K562 (cell line): ENCODE results near the gene PRPF38A. TPM values are rescaled to one million over a fixed set of nuclear protein-coding genes. Genes with fewer than 3 reads are reported as not detected.

Experiments
- ARID2 ChIP-seq: fragments of 450-650 bp; IDR thresholded peaks from 2 replicates; pipeline ENCODE4 v1.6.1; 2017; ENCODE audit warnings: antibody characterized with exemption, mild to moderate bottlenecking
- ATF6 ChIP-seq: sonication (generic); formaldehyde crosslinking; IDR thresholded peaks from 2 replicates; pipeline ENCODE4 v1.4.0; 2020; ENCODE audit warnings: mild to moderate bottlenecking, missing genetic modification reagents
- CREB3L1 ChIP-seq: fragments of 450-650 bp; IDR thresholded peaks from 2 replicates; pipeline ENCODE4 v1.6.1; 2014; ENCODE audit warnings: low read depth, mild to moderate bottlenecking, moderate library complexity, borderline replicate concordance
- DPF2 ChIP-seq: fragments of 450-650 bp; IDR thresholded peaks from 2 replicates; pipeline ENCODE4 v1.6.1; 2016
- FOXJ2 ChIP-seq: fragments of 200-800 bp; sonication (Bioruptor generic); IDR thresholded peaks from 2 replicates; pipeline ENCODE4 v1.6.1; 2016; ENCODE audit warnings: missing genetic modification characterization, missing compliant biosample characterization
- HSF4 ChIP-seq: fragments of 250-450 bp; sonication (Bioruptor Pico); IDR thresholded peaks from 2 replicates; pipeline ENCODE4 v2.1.2; 2022; ENCODE audit warnings: mild to moderate bottlenecking, moderate library complexity, borderline replicate concordance
- L3MBTL2 ChIP-seq: fragments of 450-650 bp; IDR thresholded peaks from 2 replicates; pipeline ENCODE4 v1.6.1; 2016; ENCODE audit warnings: mild to moderate bottlenecking, moderate library complexity
- POU5F1 ChIP-seq: fragments of 150-350 bp; IDR thresholded peaks from 2 replicates; pipeline ENCODE4 v1.6.1; 2014; ENCODE audit warnings: borderline replicate concordance, low read length, low read depth, mild to moderate bottlenecking; ENCODE audit not compliant: partially characterized antibody
- PPARD ChIP-seq: fragments of 250-450 bp; sonication (Bioruptor Pico); IDR thresholded peaks from 2 replicates; pipeline ENCODE4 v1.8.0; 2022; ENCODE audit warnings: inconsistent platforms, mild to moderate bottlenecking, moderate library complexity
- TAF7 ChIP-seq: fragments of 450-650 bp; IDR thresholded peaks from 2 replicates; pipeline ENCODE4 v1.6.1; 2016; ENCODE audit warnings: missing genetic modification characterization, missing compliant biosample characterization
- ZFP91 ChIP-seq: sonication (generic); formaldehyde crosslinking; IDR thresholded peaks from 2 replicates; pipeline ENCODE4 v1.8.0; 2022; ENCODE audit warnings: mild to moderate bottlenecking, missing genetic modification reagents
- ZNF174 ChIP-seq: fragments of 250-450 bp; sonication (Bioruptor Pico); IDR thresholded peaks from 2 replicates; pipeline ENCODE4 v1.4.0; 2020; ENCODE audit warnings: mild to moderate bottlenecking
- ZNF224 ChIP-seq: sonication (generic); formaldehyde crosslinking; IDR thresholded peaks from 2 replicates; pipeline ENCODE4 v1.8.0; 2022; ENCODE audit warnings: mild to moderate bottlenecking, missing genetic modification reagents
- ZNF23 ChIP-seq: fragments of 250-450 bp; sonication (Bioruptor Pico); IDR thresholded peaks from 2 replicates; pipeline ENCODE4 v1.4.0; 2020; ENCODE audit warnings: mild to moderate bottlenecking
- ZNF507 ChIP-seq: conservative IDR thresholded peaks from 2 replicates; pipeline ENCODE4 v1.6.1; 2017; ENCODE audit warnings: missing genetic modification characterization, missing compliant biosample characterization
- ZNF583 ChIP-seq: fragments of 250-450 bp; sonication (Bioruptor Pico); IDR thresholded peaks from 2 replicates; pipeline ENCODE4 v1.4.0; 2020
- ZNF592 ChIP-seq: fragments of 450-650 bp; IDR thresholded peaks from 2 replicates; pipeline ENCODE4 v1.6.1; 2017; ENCODE audit warnings: antibody characterized with exemption, mild to moderate bottlenecking
- ZNF79 ChIP-seq: fragments of 250-450 bp; sonication (Bioruptor Pico); IDR thresholded peaks from 2 replicates; pipeline ENCODE4 v1.4.0; 2020; ENCODE audit warnings: low read depth, mild to moderate bottlenecking, moderate library complexity
- ZNF830 ChIP-seq: fragments of 250-450 bp; sonication (Bioruptor Pico); IDR thresholded peaks from 2 replicates; pipeline ENCODE4 v1.5.0; 2021; ENCODE audit warnings: mild to moderate bottlenecking
- polyA plus RNA-seq, 8 experiments: library from polyadenylated mRNA; depleted of rRNA in 4 of 8; stranded (reverse) in 5 of 8; unstranded in 3 of 8; fragments of >200 nt; fragmentation: Nextera tagmentation in 2 of 8; fragmentation: Illumina TruSeq in 1 of 8; extraction: Ambion mirVana in 2 of 8; extraction: Trizol in 1 of 8; gene quantifications; 2 replicates each; pipeline versions ENCODE4 v1.2.1 to v1.2.3, GENCODE V29; 2011 to 2014; ENCODE audit warnings: inconsistent platforms in 1 of 8, missing spikeins in 1 of 8
- total RNA-seq, 7 experiments: library from RNA; depleted of rRNA in 6 of 7; stranded (reverse); fragments of >200 nt in 6 of 7; fragmentation: Illumina TruSeq in 2 of 7; extraction: Trizol in 2 of 7; gene quantifications; 2 replicates each; pipeline versions ENCODE4 v1.2.1 to v1.2.3, GENCODE V29; 2011 to 2021; ENCODE audit warnings: low replicate concordance in 1 of 7

The PRPF38A gene
- total and polyA plus RNA-seq, 9 of the 15 experiments (the other 6 are each of a cell fraction or from before 2014, with no cell fraction given): 53.6 to 198 (median 89.2) TPM

- TF ChIP-seq ZNF174 (no peak), HSF4 (CRISPR knock-in tag) (peak; percentile 34; the same call in 1 of the 2 replicates), ZNF830 (no peak), ARID2 (no peak), ZFP91 (CRISPR knock-in tag) (peak; percentile 14; the same call in 1 of the 2 replicates), DPF2 (peak; percentile 79; the same call in 1 of the 2 replicates), L3MBTL2 (peak; percentile 92), CREB3L1 (no peak; the same call in 1 of the 2 replicates), POU5F1 (no peak), FOXJ2 (tag) (peak; percentile 37; the same call in 1 of the 2 replicates), ZNF79 (CRISPR knock-in tag) (0 out of 2 replicates have a peak, but pooled peaks have one; percentile 7), ZNF23 (CRISPR knock-in tag) (no peak), TAF7 (peak; percentile 42; the same call in 1 of the 2 replicates), ZNF583 (CRISPR knock-in tag) (0 out of 2 replicates have a peak, but pooled peaks have one; percentile 36), ZNF507 (tag) (no peak), PPARD (CRISPR knock-in tag) (no peak), ZNF592 (peak; percentile 84), ZNF224 (CRISPR knock-in tag) (no peak), ATF6 (CRISPR knock-in tag) (0 out of 2 replicates have a peak, but pooled peaks have one; percentile 27)
These were observed 39.2 kb upstream of the PRPF38A start (continued) for GRCh38 chr1:52365071-52365745.
